Adrenal gland (tissue), 5 donors: ENCODE data around the gene FGFRL1.

ENCODE experiments used
- CTCF ChIP-seq, 6 experiments: fragments of 450-650 bp in 4 of 6; fragments of 200-600 bp in 2 of 6; sonication (generic) in 1 of 6; IDR thresholded peaks; 1 replicate in 5 of 6; 2 replicates in 1 of 6; pipeline versions ENCODE4 v1.5.1 to v1.8.0; 2016 to 2021; ENCODE audit warnings: antibody characterized with exemption in 6 of 6, mild to moderate bottlenecking in 2 of 6, moderate library complexity in 1 of 6
- POLR2A ChIP-seq, 2 donors: fragments of 450-650 bp; IDR thresholded peaks; one replicate each; pipeline ENCODE4 v1.6.1; 2017; ENCODE audit warnings: antibody characterized with exemption in 2 of 2, mild to moderate bottlenecking in 2 of 2, moderate library complexity in 1 of 2
- donor health status: DM: no; HTN: no; CAD: no.

GRCh38 chr4:973431-974397 is 37.7 kb upstream of the FGFRL1 start, which contains the start of gene DGKQ:
- TF ChIP-seq CTCF (IDR thresholded peaks at IDR 0.05) (no peak), POLR2A (IDR thresholded peaks at IDR 0.05) (peak in 1 of 2 donors; percentile 23)
